Neural progenitor cell (in vitro differentiated cells): ENCODE measurements around the gene NDUFA12.

Experiments
- EZH2 ChIP-seq: fragments of 200-600 bp; sonication (generic); IDR thresholded peaks from 2 replicates; pipeline ENCODE4 v1.6.1; 2017; ENCODE audit warnings: antibody characterized with exemption, mild to moderate bottlenecking, moderate library complexity
- EZH2phosphoT487 ChIP-seq: fragments of 200-600 bp; sonication (generic); IDR thresholded peaks from 2 replicates; pipeline ENCODE4 v1.6.1; 2017; ENCODE audit warnings: antibody characterized with exemption
- TF ChIP-seq, protein P1 (sequence below): fragments of 200-600 bp; sonication (generic); IDR thresholded peaks from 2 replicates; pipeline ENCODE4 v1.5.1; 2017; ENCODE audit warnings: antibody characterized with exemption, mild to moderate bottlenecking

DNA sequence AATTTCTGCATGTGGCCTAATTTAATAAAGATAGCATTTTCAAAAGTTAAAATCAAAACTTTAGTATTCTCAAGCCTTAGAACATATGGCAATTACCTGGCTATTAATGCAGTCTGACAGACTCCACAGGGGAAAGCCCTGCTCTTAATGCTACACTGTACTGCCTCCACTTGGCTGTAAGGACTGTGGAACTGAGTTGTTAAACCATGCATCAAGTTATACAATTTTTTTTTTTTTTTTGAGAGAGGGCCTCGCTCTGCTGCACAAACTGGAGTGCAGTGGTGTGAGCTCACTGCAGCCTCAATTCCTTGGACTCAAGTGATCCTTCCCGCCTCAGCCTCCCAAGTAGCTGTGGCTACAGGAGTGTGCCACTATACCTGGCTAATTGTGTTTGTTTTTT, 19.0 kb upstream of the NDUFA12 start:
- TF ChIP-seq, protein P1, sequence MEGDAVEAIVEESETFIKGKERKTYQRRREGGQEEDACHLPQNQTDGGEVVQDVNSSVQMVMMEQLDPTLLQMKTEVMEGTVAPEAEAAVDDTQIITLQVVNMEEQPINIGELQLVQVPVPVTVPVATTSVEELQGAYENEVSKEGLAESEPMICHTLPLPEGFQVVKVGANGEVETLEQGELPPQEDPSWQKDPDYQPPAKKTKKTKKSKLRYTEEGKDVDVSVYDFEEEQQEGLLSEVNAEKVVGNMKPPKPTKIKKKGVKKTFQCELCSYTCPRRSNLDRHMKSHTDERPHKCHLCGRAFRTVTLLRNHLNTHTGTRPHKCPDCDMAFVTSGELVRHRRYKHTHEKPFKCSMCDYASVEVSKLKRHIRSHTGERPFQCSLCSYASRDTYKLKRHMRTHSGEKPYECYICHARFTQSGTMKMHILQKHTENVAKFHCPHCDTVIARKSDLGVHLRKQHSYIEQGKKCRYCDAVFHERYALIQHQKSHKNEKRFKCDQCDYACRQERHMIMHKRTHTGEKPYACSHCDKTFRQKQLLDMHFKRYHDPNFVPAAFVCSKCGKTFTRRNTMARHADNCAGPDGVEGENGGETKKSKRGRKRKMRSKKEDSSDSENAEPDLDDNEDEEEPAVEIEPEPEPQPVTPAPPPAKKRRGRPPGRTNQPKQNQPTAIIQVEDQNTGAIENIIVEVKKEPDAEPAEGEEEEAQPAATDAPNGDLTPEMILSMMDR = no peak
- TF ChIP-seq EZH2 (no peak), EZH2phosphoT487 (no peak)
